Measurements from ENCODE around the gene SPINK9. TPM values are rescaled to one million over a fixed set of nuclear protein-coding genes. Genes with fewer than 3 reads are reported as not detected.
"Not testable (repeated sequence)": the region's sequence is repeated elsewhere in the genome, so short reads cannot be mapped to it uniquely, and the experiment has no call there.

Gene SPINK9, protein sequence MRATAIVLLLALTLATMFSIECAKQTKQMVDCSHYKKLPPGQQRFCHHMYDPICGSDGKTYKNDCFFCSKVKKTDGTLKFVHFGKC
- polyA plus RNA-seq (2012; ENCODE audit: insufficient read depth, insufficient read length), result not detected

DNA sequence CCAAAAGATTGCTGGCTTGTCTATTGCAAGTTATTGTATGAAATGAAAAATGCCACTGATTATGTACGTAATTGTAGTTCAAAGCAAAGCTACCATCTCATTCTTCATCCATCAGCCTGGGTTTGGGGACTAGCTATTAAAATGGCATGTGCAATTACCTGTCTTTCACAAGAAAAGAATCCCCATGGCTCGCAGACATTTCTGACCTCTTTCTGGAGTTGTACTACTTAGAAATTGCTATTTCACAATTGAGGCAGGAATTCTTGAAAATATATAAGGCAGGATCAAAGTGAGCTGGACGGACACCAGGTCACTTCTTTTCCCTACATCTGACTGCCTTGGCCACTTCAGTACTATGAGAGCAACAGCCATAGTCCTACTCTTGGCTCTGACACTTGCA lies at the start of gene SPINK9:
Gene SPINK9, plus strand, starts transcription at position 301 of the 400 bp plus-strand sequence. Its CDS starts 55 bp downstream, at position 356.
- no peak for DNase-seq (ENCODE audit: low read depth, low spot score)
- H3K4me3 ChIP-seq (ENCODE audit: low read length), result no peak within 1 kb of the TSS

DNA sequence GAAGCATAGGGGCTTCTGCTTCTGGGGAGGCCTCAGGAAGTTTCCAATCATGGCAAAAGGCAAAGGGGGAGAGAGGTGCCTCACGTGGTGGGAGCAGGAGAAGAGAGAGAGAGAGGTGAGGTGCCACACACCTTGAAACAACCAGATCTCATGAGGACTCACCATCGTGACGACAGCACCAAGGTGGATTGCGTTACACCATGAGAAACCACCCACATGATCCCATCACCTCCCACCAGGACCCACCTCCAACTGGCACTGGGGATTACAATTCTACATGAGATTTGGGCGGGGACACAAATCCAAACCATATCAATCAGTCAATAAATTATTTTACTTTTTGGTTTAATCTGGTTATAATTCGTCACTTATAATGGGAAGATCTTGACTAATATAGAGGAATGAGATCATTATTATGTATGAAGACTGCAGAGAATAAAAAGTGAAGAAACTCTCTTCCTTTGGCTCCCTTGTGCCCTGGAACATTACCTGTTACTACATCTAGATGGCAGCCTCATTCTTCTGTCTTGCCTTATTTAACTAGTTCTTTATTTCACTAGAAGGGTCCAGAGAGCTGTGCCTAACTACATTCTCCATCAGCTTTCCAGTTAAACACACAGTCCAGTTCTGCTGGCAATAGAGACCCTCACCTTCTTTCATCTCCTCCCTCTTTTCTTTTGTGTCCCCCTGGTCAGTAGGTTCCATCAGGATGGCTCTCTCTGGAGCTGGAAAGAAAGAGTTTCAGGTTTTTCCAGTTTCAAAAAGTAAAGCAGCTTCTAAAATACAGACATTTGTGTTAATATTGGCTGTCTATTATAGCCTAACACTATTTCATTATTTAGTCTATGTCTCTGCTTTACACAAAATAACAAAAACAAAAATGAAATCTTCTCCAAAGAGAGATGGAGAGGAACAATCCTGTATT lies 44.8 kb upstream of the SPINK9 start:
- peak; percentile 6 for DNase-seq (ENCODE audit: low read depth, low spot score)
- H3K4me3 ChIP-seq (ENCODE audit: low read length), result no peak overlapping the region

DNA sequence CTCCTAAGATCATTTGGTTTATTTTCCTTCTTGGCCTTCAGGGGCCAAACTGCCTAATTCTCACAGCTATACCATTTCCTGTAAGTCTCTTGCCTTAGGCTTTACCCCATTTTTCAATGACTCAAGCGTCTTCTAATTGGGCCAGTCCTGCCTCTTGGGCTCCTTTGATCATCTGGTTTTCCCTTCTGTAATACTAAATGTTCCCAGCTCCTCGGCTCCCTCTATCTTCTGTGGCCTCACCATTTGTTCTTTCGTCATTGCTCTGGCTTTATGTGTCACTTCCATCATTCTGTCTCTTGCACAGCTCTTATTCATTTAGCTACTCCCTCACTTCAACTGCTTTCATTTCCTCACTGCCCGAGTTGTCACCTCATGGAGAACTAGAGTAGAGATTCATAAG lies 37.6 kb upstream of the SPINK9 start:
- DNase-seq (ENCODE audit: low read depth, low spot score), result no peak
- no peak overlapping the region for H3K4me3 ChIP-seq (ENCODE audit: low read length)

DNA sequence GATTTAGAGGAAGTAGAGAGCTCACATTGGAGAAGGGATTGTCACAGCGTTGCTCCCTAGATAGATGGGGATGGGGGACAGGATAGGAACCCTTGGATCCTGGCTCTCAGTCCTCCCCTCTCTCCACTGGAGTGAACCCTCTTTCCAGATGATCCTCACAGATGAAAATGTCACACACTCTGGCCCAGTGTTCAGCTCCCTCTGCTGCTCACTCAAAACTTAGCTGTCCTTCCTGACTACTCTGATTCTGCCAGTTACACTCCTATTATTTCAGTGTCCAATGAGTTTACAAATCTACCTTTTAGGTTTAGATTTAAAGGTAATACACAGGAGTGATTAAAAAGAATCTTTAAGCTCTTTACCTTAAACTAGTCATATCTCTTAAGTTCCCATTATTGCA lies 28.9 kb upstream of the SPINK9 start:
- DNase-seq (ENCODE audit: low read depth, low spot score), result no peak
- no peak overlapping the region for H3K4me3 ChIP-seq (ENCODE audit: low read length)

DNA sequence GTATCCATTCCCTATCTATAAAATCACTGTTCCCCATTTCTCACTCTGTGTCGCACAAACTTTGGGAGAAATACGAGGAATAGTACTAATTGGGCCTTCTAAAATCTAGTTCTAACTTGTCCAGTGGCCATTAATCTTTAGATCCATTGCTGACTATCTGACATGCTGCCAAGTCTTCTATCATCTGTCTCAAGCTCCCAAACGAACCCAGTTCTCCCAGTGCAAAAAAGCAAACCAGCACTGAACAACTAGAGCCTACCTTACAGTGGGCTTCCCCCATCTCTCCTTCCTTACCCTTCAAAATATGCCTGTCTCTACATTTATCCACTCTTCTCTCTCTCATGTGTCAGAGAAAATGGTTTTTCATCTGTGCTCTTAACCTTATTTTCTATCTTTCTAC lies 26.3 kb upstream of the SPINK9 start:
- DNase-seq (ENCODE audit: low read depth, low spot score), result no peak
- H3K4me3 ChIP-seq (ENCODE audit: low read length), result no peak overlapping the region

DNA sequence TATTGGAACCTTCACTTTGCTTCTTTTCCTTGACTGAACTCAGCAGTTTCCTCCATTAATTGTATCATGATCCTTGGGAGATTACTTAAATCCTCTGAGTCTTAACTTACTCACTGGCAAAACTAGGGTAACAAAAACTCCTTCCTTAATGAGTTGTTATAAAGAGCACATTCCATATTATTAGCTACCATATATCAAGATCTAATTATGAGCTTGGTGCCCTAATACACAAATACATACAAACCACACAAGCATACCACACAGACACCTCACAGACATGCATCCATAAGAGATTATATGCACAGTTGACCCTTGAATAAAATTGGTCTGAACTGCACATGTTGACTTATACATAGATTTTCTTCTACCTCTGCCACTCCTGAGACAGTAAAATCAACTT lies 25.6 kb upstream of the SPINK9 start:
- no peak for DNase-seq (ENCODE audit: low read depth, low spot score)
- no peak overlapping the region for H3K4me3 ChIP-seq (ENCODE audit: low read length)

DNA sequence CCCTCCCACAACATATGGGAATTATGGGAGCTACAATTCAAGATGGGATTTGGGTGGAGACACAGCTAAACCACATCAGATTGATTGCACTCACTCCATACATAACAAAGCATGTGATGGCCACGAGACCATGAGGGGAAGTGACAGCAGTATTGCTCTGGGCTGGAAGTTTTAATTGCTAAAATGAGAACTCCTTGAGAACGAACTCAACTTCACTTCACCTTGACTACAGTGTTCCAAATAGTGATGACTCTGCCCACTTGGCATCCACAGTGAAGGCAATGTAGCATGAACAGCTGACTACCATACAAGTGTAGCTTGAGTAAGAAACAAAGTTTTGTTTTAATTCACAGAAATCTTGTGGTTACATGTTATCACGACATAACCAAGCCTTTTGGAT lies 23.9 kb upstream of the SPINK9 start:
- H3K4me3 ChIP-seq (ENCODE audit: low read length), result no peak overlapping the region
- no peak for DNase-seq (ENCODE audit: low read depth, low spot score)

DNA sequence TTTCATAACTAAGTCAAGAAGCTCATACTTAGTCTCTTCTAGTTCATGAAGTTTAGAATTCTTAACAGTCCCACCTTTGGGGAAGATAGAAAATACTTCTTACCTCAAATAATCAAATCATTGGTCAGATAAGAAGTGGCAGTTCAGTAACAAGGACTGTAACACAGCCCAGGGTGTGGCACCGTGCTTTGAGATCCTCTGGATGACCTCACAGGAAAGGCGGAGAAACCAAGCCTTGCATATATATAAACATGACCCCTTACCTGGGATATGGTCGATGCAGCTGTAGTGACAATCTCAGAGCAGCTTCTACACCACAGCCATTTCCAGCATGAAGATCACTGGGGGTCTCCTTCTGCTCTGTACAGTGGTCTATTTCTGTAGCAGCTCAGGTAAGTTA lies 23.2 kb upstream of the SPINK9 start, which contains the start of gene SPINK7:
Gene SPINK7, plus strand, starts transcription at position 271 of the 400 bp plus-strand sequence. Its CDS starts 61 bp downstream, at position 332.
- no peak for DNase-seq (ENCODE audit: low read depth, low spot score)

DNA sequence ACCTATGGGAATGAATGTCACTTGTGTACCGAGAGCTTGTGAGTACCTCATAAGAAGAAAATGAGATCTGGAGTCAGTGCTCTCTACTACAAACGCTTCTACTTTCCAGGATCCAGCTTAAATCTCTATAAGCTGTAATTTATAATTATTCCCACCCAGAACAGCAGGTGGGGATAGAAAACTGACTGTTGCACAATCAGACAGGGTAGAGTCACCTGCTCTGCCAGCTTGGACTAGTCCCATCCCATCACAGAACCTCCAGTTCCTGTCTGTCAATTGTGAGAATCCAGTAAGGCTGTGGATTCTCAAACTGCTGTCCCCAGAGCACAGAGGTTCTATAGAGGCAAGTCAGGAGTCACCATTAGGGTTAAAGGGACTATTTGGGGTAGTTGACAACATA lies 21.2 kb upstream of the SPINK9 start:
- no peak for DNase-seq (ENCODE audit: low read depth, low spot score)

More for the DNA sequence above, 23.2 kb upstream of the SPINK9 start, which contains the start of gene SPINK7:
- no peak within 1 kb of the TSS for H3K4me3 ChIP-seq (ENCODE audit: low read length)

DNA sequence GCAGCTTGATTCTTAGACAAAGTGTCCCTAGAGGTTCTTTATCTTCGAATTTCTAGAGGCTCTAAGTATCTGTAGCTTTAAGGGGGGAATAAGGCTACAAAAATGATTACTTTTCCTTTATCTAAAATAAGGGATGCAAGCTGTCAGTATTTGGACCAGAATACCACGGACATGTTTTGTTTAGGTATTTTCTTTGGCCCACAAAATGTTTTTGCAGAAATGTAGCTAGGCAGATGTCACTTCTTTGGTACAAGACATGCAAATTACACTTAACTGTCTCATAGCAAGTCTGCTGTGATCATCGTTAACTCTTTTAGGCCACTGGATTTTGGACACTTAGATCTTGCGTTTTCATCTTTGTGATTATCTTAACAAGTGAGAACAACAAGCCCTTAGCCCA lies 20.6 kb upstream of the SPINK9 start:
- H3K4me3 ChIP-seq (ENCODE audit: low read length), result no peak overlapping the region
- no peak for DNase-seq (ENCODE audit: low read depth, low spot score)

More for the DNA sequence above, 21.2 kb upstream of the SPINK9 start:
- no peak overlapping the region for H3K4me3 ChIP-seq (ENCODE audit: low read length)

DNA sequence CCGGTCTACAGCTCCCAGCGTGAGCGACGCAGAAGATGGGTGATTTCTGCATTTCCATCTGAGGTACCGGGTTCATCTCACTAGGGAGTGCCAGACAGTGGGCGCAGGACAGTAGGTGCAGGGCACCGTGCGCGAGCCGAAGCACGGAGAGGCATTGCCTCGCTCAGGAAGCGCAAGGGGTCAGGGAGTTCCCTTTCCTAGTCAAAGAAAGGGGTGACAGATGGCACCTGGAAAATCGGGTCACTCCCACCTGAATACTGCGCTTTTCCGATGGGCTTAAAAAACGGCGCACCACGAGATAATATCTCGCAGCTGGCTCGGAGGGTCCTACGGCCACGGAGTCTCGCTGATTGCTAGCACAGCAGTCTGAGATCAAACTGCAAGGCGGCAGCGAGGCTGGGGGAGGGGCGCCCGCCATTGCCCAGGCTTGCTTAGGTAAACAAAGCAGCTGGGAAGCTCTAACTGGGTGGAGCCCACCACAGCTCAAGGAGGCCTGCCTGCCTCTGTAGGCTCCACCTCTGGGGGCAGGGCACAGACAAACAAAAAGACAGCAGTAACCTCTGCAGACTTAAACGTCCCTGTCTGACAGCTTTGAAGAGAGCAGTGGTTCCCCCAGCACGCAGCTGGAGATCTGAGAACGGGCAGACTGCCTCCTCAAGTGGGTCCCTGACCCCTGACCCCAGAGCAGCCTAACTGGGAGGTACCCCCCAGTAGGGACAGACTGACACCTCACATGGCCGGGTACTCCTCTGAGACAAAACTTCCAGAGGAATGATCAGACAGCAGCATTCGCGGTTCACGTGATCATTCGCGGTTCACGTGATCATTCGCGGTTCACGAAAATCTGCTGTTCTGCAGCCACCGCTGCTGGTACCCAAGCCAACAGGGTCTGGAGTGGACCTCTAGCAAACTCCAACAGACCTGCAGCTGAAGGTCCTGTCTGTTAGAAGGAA lies 15.1 kb upstream of the SPINK9 start:
- H3K4me3 ChIP-seq (ENCODE audit: low read length), result peak overlapping the region; percentile 33
- DNase-seq (ENCODE audit: low read depth, low spot score), result not testable (repeated sequence)

DNA sequence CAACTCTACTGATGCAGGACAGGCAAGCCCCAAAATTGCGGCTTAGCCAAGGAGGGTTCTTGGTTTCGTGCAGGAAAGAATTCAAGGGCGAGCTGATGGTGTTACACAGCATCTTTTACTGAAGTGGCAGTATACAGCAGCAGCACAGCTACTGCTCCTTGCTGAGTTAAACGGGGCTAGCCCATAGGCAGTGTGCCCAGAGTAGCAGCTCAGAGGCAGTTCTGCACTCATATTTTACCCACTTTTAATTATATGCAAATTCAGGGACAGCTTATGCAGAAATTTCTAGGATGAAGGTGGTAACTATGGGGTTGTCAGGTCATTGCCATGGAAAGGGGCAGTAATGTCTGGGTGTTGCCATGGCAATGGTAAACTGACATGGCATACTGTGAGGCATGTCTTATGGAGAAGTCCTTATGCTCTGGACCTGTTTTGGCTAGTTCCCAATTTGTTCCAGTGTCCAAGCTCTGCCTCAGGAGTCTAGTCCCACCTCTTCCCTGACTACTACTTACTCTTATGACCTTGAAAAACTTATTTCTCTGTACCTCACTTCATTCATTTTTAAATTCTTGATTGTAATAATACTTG lies 2.0 kb upstream of the SPINK9 start:
- no peak overlapping the region for H3K4me3 ChIP-seq (ENCODE audit: low read length)
- no peak for DNase-seq (ENCODE audit: low read depth, low spot score)

DNA sequence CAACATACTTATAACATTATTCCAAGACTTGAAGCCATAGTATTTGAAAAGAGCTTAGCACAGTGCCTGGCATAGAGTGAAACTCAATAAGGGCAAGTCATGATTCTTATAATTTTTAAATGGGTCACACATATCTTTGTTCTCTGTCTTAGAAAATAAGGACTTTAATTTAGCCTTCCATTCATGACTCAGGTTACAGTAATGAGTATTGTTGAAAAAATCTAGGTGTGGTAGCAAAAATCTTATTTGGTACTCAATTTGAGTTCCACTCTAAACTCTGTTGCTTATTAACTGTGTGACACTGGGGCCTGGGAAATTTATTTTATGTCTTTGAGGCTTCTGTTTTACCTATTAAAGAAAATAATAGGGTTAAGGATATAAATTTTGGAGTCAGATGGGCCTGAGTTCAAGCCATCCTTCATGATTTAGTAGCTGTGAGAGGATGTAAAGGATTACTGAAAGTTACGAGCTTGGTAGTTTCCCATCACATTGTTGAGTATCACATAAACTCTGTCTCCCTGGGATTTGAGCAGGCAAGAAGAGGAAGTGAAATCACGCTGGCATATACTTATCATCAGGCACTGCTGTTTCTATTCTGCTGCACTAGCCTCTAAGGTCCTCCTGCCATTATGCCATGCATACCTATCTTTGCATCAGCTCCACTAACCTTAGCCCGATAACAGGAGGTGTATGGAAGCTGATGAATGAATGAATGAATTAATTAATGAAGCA lies 1.5 kb downstream of the SPINK9 start:
- no peak overlapping the region for H3K4me3 ChIP-seq (ENCODE audit: low read length)
- DNase-seq (ENCODE audit: low read depth, low spot score), result no peak

DNA sequence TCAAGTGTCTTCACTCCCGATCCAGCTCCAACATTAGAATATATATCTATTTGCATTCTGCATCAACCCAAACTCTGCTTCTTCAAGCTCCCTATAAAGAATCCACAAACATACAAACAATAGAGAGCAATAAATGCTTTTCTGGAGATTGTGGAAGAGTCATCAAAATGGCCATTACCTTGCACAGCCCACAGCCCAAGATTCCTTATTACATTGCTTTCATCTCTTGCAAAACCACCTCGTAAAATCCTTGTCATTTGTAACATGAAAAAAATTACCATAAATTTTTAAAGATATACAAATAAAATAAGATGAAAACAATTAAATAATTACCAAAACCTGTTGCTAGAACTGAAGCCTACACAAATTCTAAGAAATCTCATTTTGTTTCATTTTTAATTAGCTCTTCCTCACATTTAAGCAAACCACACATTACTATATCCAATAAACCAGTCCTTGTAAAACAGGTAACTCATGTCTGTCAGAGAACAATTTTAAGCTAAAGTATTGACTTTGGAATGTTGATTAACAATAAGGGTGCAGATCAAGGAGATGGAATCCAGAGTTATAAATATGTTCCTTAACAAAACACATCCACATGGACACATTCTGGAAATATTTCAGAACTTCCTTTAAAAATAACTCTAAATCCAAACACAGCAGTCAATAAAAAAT lies 7.1 kb downstream of the SPINK9 start:
- no peak for DNase-seq (ENCODE audit: low read depth, low spot score)

DNA sequence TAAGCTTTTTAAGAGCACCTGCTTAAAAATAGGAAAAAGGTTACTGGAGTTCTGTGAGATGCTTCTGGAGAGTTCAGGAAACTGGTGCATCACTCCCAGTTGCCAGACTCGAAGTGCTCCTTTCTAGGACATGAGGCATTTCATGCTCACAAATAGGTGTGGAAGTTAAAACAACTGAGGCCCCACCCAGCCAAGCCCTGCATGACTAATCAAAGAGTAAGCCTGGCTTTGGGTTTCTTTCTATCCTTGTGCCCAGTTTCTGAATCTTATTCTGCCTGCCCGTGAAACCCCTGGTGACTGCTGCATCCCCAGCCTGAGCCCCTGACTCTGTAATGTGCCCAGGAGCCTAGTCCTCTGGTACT lies 7.7 kb downstream of the SPINK9 start:
- no peak for DNase-seq (ENCODE audit: low read depth, low spot score)
- no peak overlapping the region for H3K4me3 ChIP-seq (ENCODE audit: low read length)

More for the DNA sequence above, 7.1 kb downstream of the SPINK9 start:
- H3K4me3 ChIP-seq (ENCODE audit: low read length), result no peak overlapping the region

DNA sequence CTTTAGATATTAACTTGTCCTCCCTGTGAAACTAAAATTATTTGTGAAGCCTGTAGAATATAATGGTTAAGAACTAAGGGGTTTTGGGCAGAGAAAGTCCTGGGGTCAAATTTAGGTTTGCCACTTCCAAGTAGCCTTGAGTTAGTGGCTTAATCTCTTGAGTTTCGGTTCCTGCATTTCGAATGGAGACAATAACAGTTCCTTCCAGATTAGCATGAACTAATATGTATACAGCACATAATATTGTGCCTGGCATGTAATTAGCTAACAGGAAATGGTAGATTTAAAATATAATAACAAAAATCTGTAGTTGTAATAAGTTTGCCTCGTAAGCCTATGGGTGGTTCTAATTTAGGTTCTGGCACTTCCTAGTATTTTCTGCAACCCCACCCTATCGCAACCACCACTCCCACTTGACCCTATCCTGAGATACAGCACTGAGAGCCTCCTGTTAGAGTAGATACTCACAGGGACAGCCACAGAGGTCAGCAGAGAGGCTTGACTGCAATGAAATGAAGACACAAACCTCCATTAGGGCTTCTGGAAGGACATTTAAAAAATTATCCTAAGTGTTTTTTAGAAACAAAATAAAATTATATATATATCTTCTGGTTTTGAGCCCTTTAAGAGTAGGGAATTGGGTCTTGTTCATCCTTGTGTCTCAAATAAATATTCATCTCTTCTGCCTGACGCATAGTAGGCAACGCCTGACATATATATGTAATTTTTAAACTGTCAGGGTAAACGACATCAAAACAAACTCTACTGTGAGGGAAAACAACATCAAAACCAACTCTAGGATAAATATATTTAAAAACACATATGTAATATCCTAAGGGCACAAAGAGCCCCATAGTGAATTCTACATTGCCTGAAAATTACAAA lies 8.5 kb downstream of the SPINK9 start:
- DNase-seq (ENCODE audit: low read depth, low spot score), result no peak
- no peak overlapping the region for H3K4me3 ChIP-seq (ENCODE audit: low read length)

DNA sequence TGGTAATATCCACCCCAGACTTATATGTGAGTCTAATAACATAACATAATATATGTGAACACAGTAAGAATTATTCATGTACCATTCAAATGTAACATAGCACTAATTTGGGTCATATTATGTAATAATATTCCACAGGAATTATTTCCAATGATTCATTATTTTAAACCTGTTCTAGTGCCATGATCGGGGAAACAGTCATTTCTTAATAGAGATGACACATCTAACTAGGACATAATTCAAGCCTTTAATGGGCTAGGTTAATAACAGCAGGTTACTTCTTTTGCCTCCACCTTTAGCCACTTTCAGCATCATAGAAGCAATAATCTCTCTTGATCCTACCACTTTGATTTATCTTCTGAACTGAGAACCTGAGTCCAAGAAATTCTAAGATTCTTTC lies 12.3 kb downstream of the SPINK9 start:
- no peak overlapping the region for H3K4me3 ChIP-seq (ENCODE audit: low read length)

More for the DNA sequence above, 12.3 kb downstream of the SPINK9 start:
- no peak for DNase-seq (ENCODE audit: low read depth, low spot score)

All from Jurkat, Clone E6-1 (cell line).